Activated effector memory CD4-positive, alpha-beta T cell treated with Interleukin-2 at 50 U/mL for 16 hours (primary cell): Measurements from ENCODE around the gene CREB3L2.

Source experiments
- DNase-seq: peaks from one replicate; pipeline ENCODE4 v3.0.0-alpha.2; 2020

Gene CREB3L2

GRCh38 chr7:137967143-137968018, 34.5 kb downstream of the CREB3L2 start:
- DNase-seq = no peak

GRCh38 chr7:137966641-137967142, 35.2 kb downstream of the CREB3L2 start:
- DNase-seq = no peak

GRCh38 chr7:137965942-137966640, 35.8 kb downstream of the CREB3L2 start:
- DNase-seq = no peak

GRCh38 chr7:137964824-137965545, 36.9 kb downstream of the CREB3L2 start:
- DNase-seq = no peak

GRCh38 chr7:137962875-137963507, 38.9 kb downstream of the CREB3L2 start:
- DNase-seq = no peak

GRCh38 chr7:137962491-137962874, 39.4 kb downstream of the CREB3L2 start:
- DNase-seq = no peak

GRCh38 chr7:137961200-137962177, 40.4 kb downstream of the CREB3L2 start:
- DNase-seq = no peak

GRCh38 chr7:137960020-137960419, 41.9 kb downstream of the CREB3L2 start:
- DNase-seq = no peak

GRCh38 chr7:137958470-137959431, 43.1 kb downstream of the CREB3L2 start:
- DNase-seq = no peak

- no peak for DNase-seq
These were observed 44.0 kb downstream of the CREB3L2 start for GRCh38 chr7:137957887-137958286.

- DNase-seq = no peak
These were observed 45.3 kb downstream of the CREB3L2 start for GRCh38 chr7:137956591-137956990.

GRCh38 chr7:137956183-137956582, 45.7 kb downstream of the CREB3L2 start:
- no peak for DNase-seq

GRCh38 chr7:137954614-137955013, 47.3 kb downstream of the CREB3L2 start:
- DNase-seq = no peak

GRCh38 chr7:137953665-137954470, 48.0 kb downstream of the CREB3L2 start:
- no peak for DNase-seq

- no peak for DNase-seq
These were observed 48.7 kb downstream of the CREB3L2 start for GRCh38 chr7:137953043-137953664.

GRCh38 chr7:137952426-137952805, 49.5 kb downstream of the CREB3L2 start:
- DNase-seq = no peak

GRCh38 chr7:137951700-137952425, 50.0 kb downstream of the CREB3L2 start:
- no peak for DNase-seq

- DNase-seq = no peak
These were observed 50.9 kb downstream of the CREB3L2 start for GRCh38 chr7:137950967-137951366.
